DND-41 (cell line): ENCODE measurements around the gene PICK1.

Experiments
- EZH2 ChIP-seq: IDR thresholded peaks from 3 replicates; pipeline ENCODE4 v1.6.1; 2012; ENCODE audit warnings: borderline replicate concordance, low read depth, mild to moderate bottlenecking, moderate library complexity, low read length, inconsistent platforms; ENCODE audit not compliant: severe bottlenecking
- TF ChIP-seq, protein P1 (sequence below): IDR thresholded peaks from 2 replicates; pipeline ENCODE4 v1.5.1; 2012; ENCODE audit warnings: borderline replicate concordance, low read length, moderate library complexity, mild to moderate bottlenecking; ENCODE audit not compliant: poor library complexity, severe bottlenecking; ENCODE audit errors: extremely low read depth

- TF ChIP-seq, protein P1, sequence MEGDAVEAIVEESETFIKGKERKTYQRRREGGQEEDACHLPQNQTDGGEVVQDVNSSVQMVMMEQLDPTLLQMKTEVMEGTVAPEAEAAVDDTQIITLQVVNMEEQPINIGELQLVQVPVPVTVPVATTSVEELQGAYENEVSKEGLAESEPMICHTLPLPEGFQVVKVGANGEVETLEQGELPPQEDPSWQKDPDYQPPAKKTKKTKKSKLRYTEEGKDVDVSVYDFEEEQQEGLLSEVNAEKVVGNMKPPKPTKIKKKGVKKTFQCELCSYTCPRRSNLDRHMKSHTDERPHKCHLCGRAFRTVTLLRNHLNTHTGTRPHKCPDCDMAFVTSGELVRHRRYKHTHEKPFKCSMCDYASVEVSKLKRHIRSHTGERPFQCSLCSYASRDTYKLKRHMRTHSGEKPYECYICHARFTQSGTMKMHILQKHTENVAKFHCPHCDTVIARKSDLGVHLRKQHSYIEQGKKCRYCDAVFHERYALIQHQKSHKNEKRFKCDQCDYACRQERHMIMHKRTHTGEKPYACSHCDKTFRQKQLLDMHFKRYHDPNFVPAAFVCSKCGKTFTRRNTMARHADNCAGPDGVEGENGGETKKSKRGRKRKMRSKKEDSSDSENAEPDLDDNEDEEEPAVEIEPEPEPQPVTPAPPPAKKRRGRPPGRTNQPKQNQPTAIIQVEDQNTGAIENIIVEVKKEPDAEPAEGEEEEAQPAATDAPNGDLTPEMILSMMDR: no peak
- TF ChIP-seq EZH2: no peak
Measured at GRCh38 chr22:38077595-38077994, 20.4 kb downstream of the PICK1 start.
